ENCODE results near the gene HAPLN3. TPM values are rescaled to one million over a fixed set of nuclear protein-coding genes. Genes with fewer than 3 reads are reported as not detected.

Gene HAPLN3
- total and polyA plus RNA-seq, 8 donors, result 0.32 to 3.7 (median 2.0) TPM

DNA sequence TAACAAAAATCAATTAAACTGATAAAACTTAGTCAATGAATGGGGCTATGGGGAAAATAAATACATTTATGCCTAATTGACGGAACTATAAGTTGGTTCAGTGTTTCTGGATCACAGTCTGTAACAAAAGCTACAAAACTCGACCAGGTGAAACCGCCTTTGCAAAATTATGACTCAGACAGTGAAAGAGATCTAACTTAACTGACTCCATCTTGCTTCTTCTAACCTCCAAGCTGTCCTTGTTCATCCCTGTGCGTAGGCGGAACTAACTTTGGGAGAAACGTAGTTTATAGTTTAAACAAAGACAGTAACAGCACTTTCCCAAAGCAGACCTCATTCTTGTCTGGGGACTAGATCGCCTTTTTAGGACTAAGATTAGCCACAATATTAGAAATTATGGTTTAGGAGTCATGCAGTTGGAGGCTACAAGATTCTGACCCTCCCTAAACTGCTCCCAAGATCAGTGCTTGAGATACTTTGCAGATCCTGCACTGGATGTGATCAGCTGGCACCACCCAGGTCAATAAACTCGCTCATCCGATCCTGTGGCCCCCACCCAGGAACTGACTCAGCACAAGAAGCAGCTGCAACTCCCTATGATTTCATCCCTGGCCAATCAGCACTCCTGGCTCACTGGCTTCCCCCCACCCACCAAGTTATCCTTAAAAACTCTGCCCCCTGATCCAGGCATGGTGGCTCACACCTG is 25.0 kb upstream of the HAPLN3 start:
- FAIRE-seq, result no peak
- no peak for DNase-seq
- H3K4me3 ChIP-seq, result no peak overlapping the region
- no peak for TF ChIP-seq CTCF (IDR thresholded peaks at IDR 0.05)
- H3K9me3 ChIP-seq, result no peaks in the 10 kb centered on the region
- H3K36me3 ChIP-seq, result no peaks in the 10 kb centered on the region
- WGBS, 2 donors, result 39 to 41% methylated on average over 9 of the region's 9 CpGs
- H3K27me3 ChIP-seq, result no peaks in the 10 kb centered on the region
- ATAC-seq, result no peak
- no peaks in the 10 kb centered on the region for H3K4me1 ChIP-seq
- H3K27ac ChIP-seq, result no peak overlapping the region
- intact Hi-C loops (cut with DNase I), result no loop called here

DNA sequence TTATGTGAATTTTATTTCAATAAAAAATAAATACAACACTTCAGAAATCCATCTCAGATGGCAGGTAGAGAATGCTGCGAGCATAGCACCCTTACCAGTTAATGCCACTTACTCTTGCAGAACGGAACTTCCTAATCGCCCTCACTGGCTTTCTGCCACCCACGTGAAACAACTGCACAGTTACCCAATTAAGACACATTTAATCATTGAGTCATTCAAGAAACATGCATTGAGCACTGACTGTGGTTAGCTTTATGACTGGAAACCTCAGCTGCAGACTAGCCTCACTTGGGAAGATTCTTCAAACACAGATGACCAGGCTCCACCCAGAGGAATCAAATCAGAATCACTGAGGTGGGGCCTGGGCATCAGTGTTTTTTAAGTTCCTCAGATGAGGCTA is 23.4 kb upstream of the HAPLN3 start:
- FAIRE-seq (no peak), DNase-seq (peak in 1 of 6 donors; percentile 35), ATAC-seq (peak in 3 of 4 donors; percentile 44 to 80 (median 63))
- Histone ChIP-seq H3K4me3 (no peak overlapping the region), H3K27me3 (no peaks in the 10 kb centered on the region), H3K4me1 (peaks cover 0 to 1% (median 0%) of the 10 kb centered on the region in 3 donors), H3K36me3 (no peaks in the 10 kb centered on the region), H3K9me3 (no peaks in the 10 kb centered on the region), H3K27ac (no peak overlapping the region)
- no peak for TF ChIP-seq CTCF (IDR thresholded peaks at IDR 0.05)
- intact Hi-C loops (cut with DNase I), result no loop called here
- WGBS, 2 donors, result 12 to 20% methylated on average over 4 of the region's 4 CpGs

GRCh38 chr15:88917760-88918159 is 22.4 kb upstream of the HAPLN3 start:
- ATAC-seq, result no peak
- no peak for DNase-seq
- no peak for FAIRE-seq

DNA sequence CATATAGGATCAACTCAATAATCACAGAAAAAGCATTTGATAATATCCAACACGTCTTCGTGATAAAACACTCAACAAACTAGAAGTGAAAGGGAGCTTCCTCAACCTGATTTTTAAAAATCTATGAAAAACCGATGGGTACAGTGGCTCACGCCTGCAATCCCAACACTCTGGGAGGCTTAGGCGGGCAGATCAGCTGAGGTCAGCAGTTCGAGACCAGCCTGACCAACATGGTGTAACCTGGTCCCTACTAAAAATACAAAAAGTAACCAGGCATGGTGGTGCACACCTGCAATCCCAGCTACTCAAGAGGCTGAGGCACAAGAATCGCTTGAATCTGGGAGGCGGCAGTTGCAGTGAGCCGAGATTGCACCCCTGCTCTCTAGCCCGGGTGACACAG is 20.0 kb upstream of the HAPLN3 start:
- Histone ChIP-seq H3K27ac (no peak overlapping the region), H3K36me3 (no peaks in the 10 kb centered on the region), H3K4me1 (peaks cover 0 to 6% (median 0%) of the 10 kb centered on the region in 3 donors), H3K9me3 (no peaks in the 10 kb centered on the region), H3K4me3 (no peak overlapping the region), H3K27me3 (no peaks in the 10 kb centered on the region)
- FAIRE-seq, result no peak
- no peak for DNase-seq
- 74 to 84% methylated on average over 10 of the region's 10 CpGs for WGBS, 2 donors
- intact Hi-C loops (cut with DNase I), result no loop called here
- no peak for ATAC-seq
- no peak for TF ChIP-seq CTCF (IDR thresholded peaks at IDR 0.05)

More at GRCh38 chr15:88917760-88918159, 22.4 kb upstream of the HAPLN3 start:
- intact Hi-C loops (cut with DNase I), result no loop called here
- Histone ChIP-seq H3K36me3 (no peaks in the 10 kb centered on the region), H3K4me1 (peaks cover 0 to 6% (median 0%) of the 10 kb centered on the region in 3 donors), H3K4me3 (no peak overlapping the region), H3K27me3 (no peaks in the 10 kb centered on the region), H3K27ac (no peak overlapping the region), H3K9me3 (no peaks in the 10 kb centered on the region)
- no peak for TF ChIP-seq CTCF (IDR thresholded peaks at IDR 0.05)
- 49 to 64% methylated on average over 5 of the region's 5 CpGs for WGBS, 2 donors

GRCh38 chr15:88913850-88914169 is 18.5 kb upstream of the HAPLN3 start:
- Histone ChIP-seq H3K4me3 (peak overlapping the region in 2 of 4 donors; percentile 61 to 72), H3K27me3 (no peaks in the 10 kb centered on the region), H3K27ac (no peak overlapping the region), H3K36me3 (no peaks in the 10 kb centered on the region), H3K4me1 (peaks cover 0 to 6% (median 0%) of the 10 kb centered on the region in 3 donors), H3K9me3 (no peaks in the 10 kb centered on the region)
- FAIRE-seq (no peak), ATAC-seq (no peak), DNase-seq (no peak)
- intact Hi-C loops (cut with DNase I), result no loop called here
- 50 to 59% methylated on average over 4 of the region's 4 CpGs for WGBS, 2 donors
- no peak for TF ChIP-seq CTCF (IDR thresholded peaks at IDR 0.05)
